Liver (tissue), 9 donors: Measurements from ENCODE around the gene RMND1. TPM values are rescaled to one million over a fixed set of nuclear protein-coding genes. Genes with fewer than 3 reads are reported as not detected.

Experiments used
- DNase-seq: peaks from one replicate; pipeline ENCODE4 v3.0.0-alpha.2; 2017; ENCODE audit warnings: low spot score
- H3K27ac ChIP-seq, 2 donors: one replicate each; pipeline ENCODE4 v1.7.0; 2013; ENCODE audit warnings: inconsistent platforms in 2 of 2, low read length in 2 of 2, control low read depth in 1 of 2, low read depth in 1 of 2, mild to moderate bottlenecking in 1 of 2
- H3K27me3 ChIP-seq, 4 donors: one replicate each; pipeline versions ENCODE4 v1.6.1 to v1.7.0; 2013; ENCODE audit warnings: low read length in 3 of 4, inconsistent platforms in 1 of 4, mild to moderate bottlenecking in 1 of 4, moderate library complexity in 1 of 4; ENCODE audit not compliant: control insufficient read depth in 4 of 4, insufficient read depth in 4 of 4
- H3K36me3 ChIP-seq, 4 donors: one replicate each; pipeline versions ENCODE4 v1.6.1 to v1.7.0; 2013; ENCODE audit warnings: low read length in 3 of 4, mild to moderate bottlenecking in 3 of 4, low read depth in 1 of 4, moderate library complexity in 1 of 4; ENCODE audit not compliant: control insufficient read depth in 4 of 4, insufficient read depth in 3 of 4
- H3K4me1 ChIP-seq, 4 donors: one replicate each; pipeline versions ENCODE4 v1.6.1 to v1.7.0; 2013; ENCODE audit warnings: low read length in 3 of 4, mild to moderate bottlenecking in 3 of 4, moderate library complexity in 1 of 4; ENCODE audit not compliant: control insufficient read depth in 4 of 4, insufficient read depth in 4 of 4
- H3K4me3 ChIP-seq, 3 donors: one replicate each; pipeline versions ENCODE4 v1.6.1 to v1.7.0; 2013; ENCODE audit warnings: low read length in 3 of 3, control low read depth in 1 of 3, low read depth in 1 of 3, mild to moderate bottlenecking in 1 of 3
- H3K9ac ChIP-seq, 2 donors: one replicate each; pipeline ENCODE4 v1.7.0; 2013; ENCODE audit warnings: low read length in 2 of 2, mild to moderate bottlenecking in 2 of 2, moderate library complexity in 2 of 2, control low read depth in 1 of 2, low read depth in 1 of 2
- H3K9me3 ChIP-seq, 4 donors: one replicate each; pipeline versions ENCODE4 v1.6.1 to v1.7.0; 2013; ENCODE audit warnings: low read length in 3 of 4; ENCODE audit not compliant: control insufficient read depth in 4 of 4
- EGR1 ChIP-seq, 2 donors: IDR thresholded peaks; 2 replicates each; pipeline ENCODE4 v1.6.1; 2016 to 2018; ENCODE audit warnings: antibody characterized with exemption in 2 of 2, low read depth in 2 of 2
- FOXA1 ChIP-seq: IDR thresholded peaks from 2 replicates; pipeline ENCODE4 v1.6.1; 2016; ENCODE audit warnings: antibody characterized with exemption
- FOXA2 ChIP-seq: IDR thresholded peaks from 2 replicates; pipeline ENCODE4 v1.6.1; 2016; ENCODE audit warnings: antibody characterized with exemption
- GABPA ChIP-seq, 2 donors: IDR thresholded peaks in 1 of 2; conservative IDR thresholded peaks in 1 of 2; 2 replicates each; pipeline ENCODE4 v1.6.1; 2016; ENCODE audit warnings: antibody characterized with exemption in 2 of 2, mild to moderate bottlenecking in 1 of 2, moderate library complexity in 1 of 2
- HNF4A ChIP-seq, 2 donors: conservative IDR thresholded peaks; 2 replicates each; pipeline ENCODE4 v1.6.1; 2016; ENCODE audit warnings: antibody characterized with exemption in 2 of 2, mild to moderate bottlenecking in 2 of 2
- HNF4G ChIP-seq: IDR thresholded peaks from 2 replicates; pipeline ENCODE4 v1.6.1; 2016; ENCODE audit warnings: antibody characterized with exemption
- JUND ChIP-seq, 2 donors: IDR thresholded peaks; 2 replicates each; pipeline ENCODE4 v1.6.1; 2016; ENCODE audit warnings: antibody characterized with exemption in 2 of 2
- NR2F2 ChIP-seq: IDR thresholded peaks from 2 replicates; pipeline ENCODE4 v1.6.1; 2016; ENCODE audit warnings: antibody characterized with exemption
- RAD21 ChIP-seq, 2 donors: IDR thresholded peaks; 2 replicates each; pipeline ENCODE4 v1.6.1; 2016; ENCODE audit warnings: antibody characterized with exemption in 2 of 2, mild to moderate bottlenecking in 2 of 2
- RXRA ChIP-seq, 2 donors: IDR thresholded peaks; 2 replicates each; pipeline ENCODE4 v1.6.1; 2017 to 2018; ENCODE audit warnings: antibody characterized with exemption in 2 of 2, mild to moderate bottlenecking in 1 of 2
- SP1 ChIP-seq: IDR thresholded peaks from 2 replicates; pipeline ENCODE4 v1.6.1; 2018; ENCODE audit warnings: antibody characterized with exemption, mild to moderate bottlenecking
- TAF1 ChIP-seq: conservative IDR thresholded peaks from 2 replicates; pipeline ENCODE4 v1.6.1; 2016; ENCODE audit warnings: antibody characterized with exemption, mild to moderate bottlenecking
- YY1 ChIP-seq: IDR thresholded peaks from 2 replicates; pipeline ENCODE4 v1.6.1; 2016; ENCODE audit warnings: antibody characterized with exemption, mild to moderate bottlenecking
- WGBS: extraction: QIAGEN DNeasy Blood & Tissue Kit; methylation state at CpG from one replicate; pipeline ENCODE4 v1.1.7; 2013; 5-methylcytosine and 5-hydroxymethylcytosine counted together
- polyA plus RNA-seq, 2 donors: library from polyadenylated mRNA; stranded (reverse) in 1 of 2; unstranded in 1 of 2; fragments of 200-250 nt in 1 of 2; fragments of >200 nt in 1 of 2; fragmentation: Nextera tagmentation in 1 of 2; extraction: Ambion mirVana in 1 of 2; gene quantifications; one replicate each; pipeline versions ENCODE4 v1.2.1 to v1.2.3, GENCODE V29; 2013 to 2015
- total RNA-seq, 2 donors: library from RNA; depleted of rRNA; stranded (reverse); fragments of >200 nt; gene quantifications; one replicate each; pipeline ENCODE4 v1.2.3, GENCODE V29; 2014
- TF ChIP-seq, protein P1 (sequence below): IDR thresholded peaks from 2 replicates; pipeline ENCODE4 v1.6.1; 2016; ENCODE audit warnings: antibody characterized with exemption, mild to moderate bottlenecking
- TF ChIP-seq, protein P2 (sequence below): IDR thresholded peaks from 2 replicates; pipeline ENCODE4 v1.6.1; 2016; ENCODE audit warnings: antibody characterized with exemption
- TF ChIP-seq, protein P3 (sequence below): fragments of 150-350 bp; IDR thresholded peaks from 2 replicates; pipeline ENCODE4 v1.5.1; 2017; ENCODE audit warnings: improper control_type of control experiment, low read depth, low read length; ENCODE audit not compliant: missing input control
- TF ChIP-seq, protein P4 (sequence below): IDR thresholded peaks from 2 replicates; pipeline ENCODE4 v1.6.1; 2016; ENCODE audit warnings: antibody characterized with exemption
- TF ChIP-seq, protein P5 (sequence below): IDR thresholded peaks from 2 replicates; pipeline ENCODE4 v1.6.1; 2016; ENCODE audit warnings: antibody characterized with exemption
- donor health status: healthy.
- donor health status: healthy.
- donor health status: healthy.
- donor health status: healthy.
- donor health status: healthy.

The RMND1 gene
- total and polyA plus RNA-seq, 4 donors: 13.2 to 22.6 (median 18.1) TPM

DNA sequence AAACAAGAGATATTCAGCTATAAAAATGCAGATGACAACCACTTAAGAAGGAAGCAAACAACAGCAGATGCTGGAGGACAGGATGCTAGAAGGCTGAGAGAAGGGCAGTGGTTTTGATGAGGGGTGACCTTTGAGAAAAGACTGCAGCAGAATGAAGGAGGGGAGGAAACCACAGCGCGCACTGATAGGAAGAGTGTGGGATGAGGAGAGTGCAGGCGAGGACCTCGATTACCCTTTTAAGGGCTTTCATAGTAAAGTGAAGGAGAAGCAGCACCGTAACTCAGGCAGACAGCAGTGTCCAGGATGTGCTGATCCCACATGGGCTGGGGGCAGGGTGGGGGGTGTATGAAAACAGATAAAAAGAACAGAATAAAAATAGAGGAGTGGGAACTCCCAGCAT, 79.8 kb downstream of the RMND1 start:
- no peak for DNase-seq
- H3K27me3 ChIP-seq: no peaks in the 10 kb centered on the region
- no peak overlapping the region for H3K27ac ChIP-seq
- no peak overlapping the region for H3K9ac ChIP-seq
- WGBS: 80% methylated on average over 5 of the region's 5 CpGs
- peaks cover 0 to 17% (median 7%) of the 10 kb centered on the region in 4 donors for H3K36me3 ChIP-seq
- peaks cover 5 to 8% (median 6%) of the 10 kb centered on the region in 4 donors for H3K4me1 ChIP-seq
- no peaks in the 10 kb centered on the region for H3K9me3 ChIP-seq
- no peak overlapping the region for H3K4me3 ChIP-seq
- TF ChIP-seq FOXA1 (no peak), HNF4A (conservative IDR thresholded peaks at IDR 0.05) (no peak), JUND (IDR thresholded peaks at IDR 0.05) (no peak), TAF1 (no peak), NR2F2 (no peak), YY1 (no peak), EGR1 (IDR thresholded peaks at IDR 0.05; ENCODE audit: low read depth in 2 of 2) (no peak), HNF4G (no peak), GABPA (IDR thresholded peaks at IDR 0.05 in 1 of 2, conservative IDR thresholded peaks at IDR 0.05 in 1 of 2) (no peak), FOXA2 (no peak)
- TF ChIP-seq, protein P1, sequence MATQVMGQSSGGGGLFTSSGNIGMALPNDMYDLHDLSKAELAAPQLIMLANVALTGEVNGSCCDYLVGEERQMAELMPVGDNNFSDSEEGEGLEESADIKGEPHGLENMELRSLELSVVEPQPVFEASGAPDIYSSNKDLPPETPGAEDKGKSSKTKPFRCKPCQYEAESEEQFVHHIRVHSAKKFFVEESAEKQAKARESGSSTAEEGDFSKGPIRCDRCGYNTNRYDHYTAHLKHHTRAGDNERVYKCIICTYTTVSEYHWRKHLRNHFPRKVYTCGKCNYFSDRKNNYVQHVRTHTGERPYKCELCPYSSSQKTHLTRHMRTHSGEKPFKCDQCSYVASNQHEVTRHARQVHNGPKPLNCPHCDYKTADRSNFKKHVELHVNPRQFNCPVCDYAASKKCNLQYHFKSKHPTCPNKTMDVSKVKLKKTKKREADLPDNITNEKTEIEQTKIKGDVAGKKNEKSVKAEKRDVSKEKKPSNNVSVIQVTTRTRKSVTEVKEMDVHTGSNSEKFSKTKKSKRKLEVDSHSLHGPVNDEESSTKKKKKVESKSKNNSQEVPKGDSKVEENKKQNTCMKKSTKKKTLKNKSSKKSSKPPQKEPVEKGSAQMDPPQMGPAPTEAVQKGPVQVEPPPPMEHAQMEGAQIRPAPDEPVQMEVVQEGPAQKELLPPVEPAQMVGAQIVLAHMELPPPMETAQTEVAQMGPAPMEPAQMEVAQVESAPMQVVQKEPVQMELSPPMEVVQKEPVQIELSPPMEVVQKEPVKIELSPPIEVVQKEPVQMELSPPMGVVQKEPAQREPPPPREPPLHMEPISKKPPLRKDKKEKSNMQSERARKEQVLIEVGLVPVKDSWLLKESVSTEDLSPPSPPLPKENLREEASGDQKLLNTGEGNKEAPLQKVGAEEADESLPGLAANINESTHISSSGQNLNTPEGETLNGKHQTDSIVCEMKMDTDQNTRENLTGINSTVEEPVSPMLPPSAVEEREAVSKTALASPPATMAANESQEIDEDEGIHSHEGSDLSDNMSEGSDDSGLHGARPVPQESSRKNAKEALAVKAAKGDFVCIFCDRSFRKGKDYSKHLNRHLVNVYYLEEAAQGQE: no peak
- TF ChIP-seq, protein P2, sequence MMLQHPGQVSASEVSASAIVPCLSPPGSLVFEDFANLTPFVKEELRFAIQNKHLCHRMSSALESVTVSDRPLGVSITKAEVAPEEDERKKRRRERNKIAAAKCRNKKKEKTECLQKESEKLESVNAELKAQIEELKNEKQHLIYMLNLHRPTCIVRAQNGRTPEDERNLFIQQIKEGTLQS: no peak
- TF ChIP-seq, protein P3, sequence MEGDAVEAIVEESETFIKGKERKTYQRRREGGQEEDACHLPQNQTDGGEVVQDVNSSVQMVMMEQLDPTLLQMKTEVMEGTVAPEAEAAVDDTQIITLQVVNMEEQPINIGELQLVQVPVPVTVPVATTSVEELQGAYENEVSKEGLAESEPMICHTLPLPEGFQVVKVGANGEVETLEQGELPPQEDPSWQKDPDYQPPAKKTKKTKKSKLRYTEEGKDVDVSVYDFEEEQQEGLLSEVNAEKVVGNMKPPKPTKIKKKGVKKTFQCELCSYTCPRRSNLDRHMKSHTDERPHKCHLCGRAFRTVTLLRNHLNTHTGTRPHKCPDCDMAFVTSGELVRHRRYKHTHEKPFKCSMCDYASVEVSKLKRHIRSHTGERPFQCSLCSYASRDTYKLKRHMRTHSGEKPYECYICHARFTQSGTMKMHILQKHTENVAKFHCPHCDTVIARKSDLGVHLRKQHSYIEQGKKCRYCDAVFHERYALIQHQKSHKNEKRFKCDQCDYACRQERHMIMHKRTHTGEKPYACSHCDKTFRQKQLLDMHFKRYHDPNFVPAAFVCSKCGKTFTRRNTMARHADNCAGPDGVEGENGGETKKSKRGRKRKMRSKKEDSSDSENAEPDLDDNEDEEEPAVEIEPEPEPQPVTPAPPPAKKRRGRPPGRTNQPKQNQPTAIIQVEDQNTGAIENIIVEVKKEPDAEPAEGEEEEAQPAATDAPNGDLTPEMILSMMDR: no peak
- TF ChIP-seq, protein P4, sequence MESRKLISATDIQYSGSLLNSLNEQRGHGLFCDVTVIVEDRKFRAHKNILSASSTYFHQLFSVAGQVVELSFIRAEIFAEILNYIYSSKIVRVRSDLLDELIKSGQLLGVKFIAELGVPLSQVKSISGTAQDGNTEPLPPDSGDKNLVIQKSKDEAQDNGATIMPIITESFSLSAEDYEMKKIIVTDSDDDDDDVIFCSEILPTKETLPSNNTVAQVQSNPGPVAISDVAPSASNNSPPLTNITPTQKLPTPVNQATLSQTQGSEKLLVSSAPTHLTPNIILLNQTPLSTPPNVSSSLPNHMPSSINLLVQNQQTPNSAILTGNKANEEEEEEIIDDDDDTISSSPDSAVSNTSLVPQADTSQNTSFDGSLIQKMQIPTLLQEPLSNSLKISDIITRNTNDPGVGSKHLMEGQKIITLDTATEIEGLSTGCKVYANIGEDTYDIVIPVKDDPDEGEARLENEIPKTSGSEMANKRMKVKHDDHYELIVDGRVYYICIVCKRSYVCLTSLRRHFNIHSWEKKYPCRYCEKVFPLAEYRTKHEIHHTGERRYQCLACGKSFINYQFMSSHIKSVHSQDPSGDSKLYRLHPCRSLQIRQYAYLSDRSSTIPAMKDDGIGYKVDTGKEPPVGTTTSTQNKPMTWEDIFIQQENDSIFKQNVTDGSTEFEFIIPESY: no peak

DNA sequence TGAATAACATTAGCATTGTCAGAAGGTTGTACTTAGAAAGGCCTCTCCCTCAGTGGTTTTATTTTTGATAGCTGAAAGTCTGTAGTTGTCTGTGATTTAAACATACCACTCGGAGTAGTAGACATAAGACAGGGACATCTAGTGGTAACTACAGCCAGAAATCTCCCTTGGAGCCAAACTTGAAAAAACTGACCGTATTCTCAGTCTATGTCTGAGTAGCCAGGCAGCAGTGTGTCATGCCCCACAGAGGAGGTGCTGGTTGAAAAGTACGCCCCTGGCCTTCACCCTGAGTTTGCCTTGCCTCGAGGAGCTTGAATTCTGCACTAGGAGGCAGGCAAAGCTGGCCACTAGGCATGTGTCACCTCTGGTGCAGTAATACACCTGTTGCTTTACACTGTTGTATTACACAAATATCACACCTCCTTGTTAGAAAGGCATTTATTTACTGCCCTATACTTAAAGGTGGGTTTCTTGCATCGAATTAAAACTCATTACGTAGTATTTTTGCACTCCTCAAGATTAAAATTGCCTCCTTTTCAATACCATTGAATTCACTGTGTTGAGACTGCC, 81.3 kb downstream of the RMND1 start:
- Histone ChIP-seq H3K27me3 (no peaks in the 10 kb centered on the region), H3K36me3 (peaks cover 7 to 28% (median 15%) of the 10 kb centered on the region in 4 donors), H3K27ac (no peak overlapping the region), H3K9ac (no peak overlapping the region), H3K9me3 (no peaks in the 10 kb centered on the region), H3K4me1 (peaks cover 5 to 8% (median 6%) of the 10 kb centered on the region in 4 donors), H3K4me3 (no peak overlapping the region)
- DNase-seq: no peak
- 91% methylated on average over 6 of the region's 6 CpGs for WGBS
- TF ChIP-seq, protein P1: no peak
- TF ChIP-seq RXRA (IDR thresholded peaks at IDR 0.05) (no peak), HNF4A (conservative IDR thresholded peaks at IDR 0.05) (no peak), TAF1 (no peak), EGR1 (IDR thresholded peaks at IDR 0.05; ENCODE audit: low read depth in 2 of 2) (no peak), YY1 (no peak), HNF4G (no peak), NR2F2 (no peak), RAD21 (IDR thresholded peaks at IDR 0.05) (no peak), JUND (IDR thresholded peaks at IDR 0.05) (no peak), SP1 (no peak), GABPA (IDR thresholded peaks at IDR 0.05 in 1 of 2, conservative IDR thresholded peaks at IDR 0.05 in 1 of 2) (no peak), FOXA2 (no peak)
- TF ChIP-seq, protein P5, sequence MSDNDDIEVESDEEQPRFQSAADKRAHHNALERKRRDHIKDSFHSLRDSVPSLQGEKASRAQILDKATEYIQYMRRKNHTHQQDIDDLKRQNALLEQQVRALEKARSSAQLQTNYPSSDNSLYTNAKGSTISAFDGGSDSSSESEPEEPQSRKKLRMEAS: no peak
- TF ChIP-seq, protein P2: no peak
